Measurements from ENCODE around the gene CATSPERD.
"Not testable (repeated sequence)": the region's sequence is repeated elsewhere in the genome, so short reads cannot be mapped to it uniquely, and the experiment has no call there.

The CATSPERD gene

GRCh38 chr19:5686647-5687359, 33.6 kb upstream of the CATSPERD start:
- DNase-seq: peak; percentile 99

GRCh38 chr19:5687360-5688198, 32.9 kb upstream of the CATSPERD start:
- no peak for DNase-seq

GRCh38 chr19:5688262-5688881, 32.1 kb upstream of the CATSPERD start:
- DNase-seq: not testable (repeated sequence)

GRCh38 chr19:5690125-5690954, 30.1 kb upstream of the CATSPERD start, which contains the start of gene RPL36:
TSS of gene RPL36 (plus strand) at chr19:5690295. CDS start at chr19:5690508, 213 bp downstream.
- DNase-seq: peak; percentile 99

- peak; percentile 38 for DNase-seq
These were observed 29.2 kb upstream of the CATSPERD start for GRCh38 chr19:5690955-5691821.

- DNase-seq: no peak
These were observed 28.4 kb upstream of the CATSPERD start for GRCh38 chr19:5691822-5692722.

- DNase-seq: no peak
These were observed 27.7 kb upstream of the CATSPERD start for GRCh38 chr19:5692723-5693194.

GRCh38 chr19:5693195-5694166, 27.0 kb upstream of the CATSPERD start:
- DNase-seq: no peak

- DNase-seq: no peak
These were observed 26.1 kb upstream of the CATSPERD start for GRCh38 chr19:5694167-5694955.

GRCh38 chr19:5694956-5695648, 25.3 kb upstream of the CATSPERD start:
- no peak for DNase-seq

GRCh38 chr19:5695649-5696195, 24.7 kb upstream of the CATSPERD start:
- no peak for DNase-seq

GRCh38 chr19:5696196-5697021, 24.0 kb upstream of the CATSPERD start:
- DNase-seq: no peak

GRCh38 chr19:5697022-5697889, 23.2 kb upstream of the CATSPERD start:
- no peak for DNase-seq

- no peak for DNase-seq
These were observed 22.4 kb upstream of the CATSPERD start for GRCh38 chr19:5697890-5698634.

All from CD4-positive, alpha-beta T cell treated with Interleukin-17A for 4 hours (primary cell).